GM12875 (cell line): ENCODE data around the gene LRBA.
"Not testable (repeated sequence)": the region's sequence is repeated elsewhere in the genome, so short reads cannot be mapped to it uniquely, and the experiment has no call there.

ENCODE experiments used
- H3K4me3 ChIP-seq: one replicate; pipeline ENCODE4 v1.5.1; 2011; ENCODE audit warnings: low read depth, low read length, control low read depth
- TF ChIP-seq, protein P1 (sequence below): IDR thresholded peaks from 2 replicates; pipeline ENCODE4 v1.5.1; 2011; ENCODE audit warnings: low read depth, mild to moderate bottlenecking, control low read depth, inconsistent platforms, low read length, moderate library complexity, borderline replicate concordance; ENCODE audit not compliant: insufficient read depth

LRBA gene

GRCh38 chr4:150744570-150744969, 270.5 kb downstream of the LRBA start:
- TF ChIP-seq, protein P1, sequence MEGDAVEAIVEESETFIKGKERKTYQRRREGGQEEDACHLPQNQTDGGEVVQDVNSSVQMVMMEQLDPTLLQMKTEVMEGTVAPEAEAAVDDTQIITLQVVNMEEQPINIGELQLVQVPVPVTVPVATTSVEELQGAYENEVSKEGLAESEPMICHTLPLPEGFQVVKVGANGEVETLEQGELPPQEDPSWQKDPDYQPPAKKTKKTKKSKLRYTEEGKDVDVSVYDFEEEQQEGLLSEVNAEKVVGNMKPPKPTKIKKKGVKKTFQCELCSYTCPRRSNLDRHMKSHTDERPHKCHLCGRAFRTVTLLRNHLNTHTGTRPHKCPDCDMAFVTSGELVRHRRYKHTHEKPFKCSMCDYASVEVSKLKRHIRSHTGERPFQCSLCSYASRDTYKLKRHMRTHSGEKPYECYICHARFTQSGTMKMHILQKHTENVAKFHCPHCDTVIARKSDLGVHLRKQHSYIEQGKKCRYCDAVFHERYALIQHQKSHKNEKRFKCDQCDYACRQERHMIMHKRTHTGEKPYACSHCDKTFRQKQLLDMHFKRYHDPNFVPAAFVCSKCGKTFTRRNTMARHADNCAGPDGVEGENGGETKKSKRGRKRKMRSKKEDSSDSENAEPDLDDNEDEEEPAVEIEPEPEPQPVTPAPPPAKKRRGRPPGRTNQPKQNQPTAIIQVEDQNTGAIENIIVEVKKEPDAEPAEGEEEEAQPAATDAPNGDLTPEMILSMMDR = no peak
- H3K4me3 ChIP-seq = no peak overlapping the region

DNA sequence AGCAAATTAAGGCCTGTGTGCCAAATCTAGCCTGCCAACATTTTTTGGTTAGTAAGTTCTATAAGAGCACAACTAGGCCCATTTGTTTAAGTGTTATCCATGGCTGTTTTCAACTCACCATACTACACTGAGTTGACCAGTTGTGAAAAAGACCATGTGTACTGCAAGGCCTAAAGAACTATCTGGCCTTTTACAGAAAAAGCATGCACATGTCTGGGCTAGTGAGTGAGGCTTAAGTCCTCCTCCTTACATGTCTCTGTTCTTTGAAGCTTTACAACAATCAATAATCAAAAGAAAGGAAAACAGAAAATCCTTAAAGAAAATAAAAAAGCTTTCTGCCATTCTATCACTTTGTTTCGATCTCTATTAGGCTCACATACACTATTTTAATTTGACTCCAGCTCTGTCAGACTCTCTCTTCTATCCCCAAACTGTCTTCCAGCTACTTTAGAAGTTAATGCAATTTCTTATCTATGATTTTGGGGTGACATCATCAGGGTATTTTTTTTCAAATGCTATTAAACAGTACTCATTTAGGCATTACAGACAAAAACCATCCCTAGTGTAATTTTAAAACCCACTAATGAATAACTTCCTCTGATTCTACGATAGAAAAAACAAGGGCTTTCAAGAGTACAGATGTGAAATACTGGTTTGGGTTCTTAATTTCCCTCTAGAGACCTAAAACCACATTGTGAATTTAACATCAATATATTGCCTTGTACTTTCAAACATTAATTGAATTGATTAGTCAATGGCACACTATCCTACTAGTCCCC, 271.3 kb downstream of the LRBA start:
- H3K4me3 ChIP-seq = no peak overlapping the region
- TF ChIP-seq, protein P1 = no peak

DNA sequence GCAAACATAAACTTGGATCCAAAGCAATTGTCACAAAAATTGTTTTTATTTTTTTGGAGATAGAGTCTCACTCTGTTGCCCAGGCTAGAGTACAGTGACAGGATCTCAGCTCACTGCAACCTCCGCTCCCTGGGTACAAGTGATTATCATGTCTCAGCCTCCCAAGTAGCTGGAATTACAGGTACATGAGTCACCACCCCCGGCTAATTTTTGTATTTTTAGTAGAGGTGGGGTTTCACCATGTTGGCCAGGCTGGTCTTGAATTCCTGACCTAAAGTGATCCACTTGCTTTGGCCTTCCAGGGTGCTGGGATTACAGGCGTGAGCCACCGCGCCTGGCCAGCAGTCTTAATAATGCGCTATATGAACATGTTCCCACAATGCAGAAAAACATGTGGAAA, 272.2 kb downstream of the LRBA start:
- not testable (repeated sequence) for H3K4me3 ChIP-seq

- TF ChIP-seq, protein P1 = no peak
- H3K4me3 ChIP-seq = no peak overlapping the region
These were observed 275.5 kb downstream of the LRBA start for GRCh38 chr4:150739591-150739990.

GRCh38 chr4:150725957-150726523, 289.0 kb downstream of the LRBA start:
- H3K4me3 ChIP-seq = no peak overlapping the region
- TF ChIP-seq, protein P1 = no peak

GRCh38 chr4:150723727-150724411, 291.2 kb downstream of the LRBA start:
- H3K4me3 ChIP-seq = no peak overlapping the region
- TF ChIP-seq, protein P1 = no peak

DNA sequence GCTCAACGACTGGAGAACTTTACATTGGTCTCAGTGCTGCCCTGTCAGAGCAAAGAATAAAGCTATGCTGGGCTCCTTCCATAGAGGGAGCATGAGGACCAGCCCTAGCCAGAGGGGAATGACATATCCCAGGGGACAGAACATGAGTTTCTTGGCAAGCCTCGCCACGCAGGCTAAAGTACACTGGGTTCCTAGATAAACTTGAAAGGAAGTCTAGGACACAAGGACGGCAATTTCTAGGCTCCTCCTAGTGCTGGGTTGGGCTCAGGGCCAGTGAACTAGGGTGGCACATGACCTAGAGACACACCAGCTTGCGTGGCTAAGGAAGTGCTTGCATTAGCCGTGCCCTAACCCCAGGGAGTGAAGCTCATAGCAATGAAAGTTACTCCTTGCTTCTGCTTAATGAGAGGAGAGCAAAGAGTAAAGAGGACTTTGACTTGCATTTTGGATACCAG, 292.1 kb downstream of the LRBA start:
- TF ChIP-seq, protein P1 = no peak
- no peak overlapping the region for H3K4me3 ChIP-seq
